HepG2 (cell line): ENCODE data around the gene ANKRD53. TPM values are rescaled to one million over a fixed set of nuclear protein-coding genes. Genes with fewer than 3 reads are reported as not detected.

Experiments used
- AHDC1 ChIP-seq: sonication (generic); formaldehyde crosslinking; IDR thresholded peaks from 2 replicates; pipeline ENCODE4 v1.5.1; 2020; ENCODE audit warnings: mild to moderate bottlenecking, missing genetic modification reagents, borderline replicate concordance
- DMAP1 ChIP-seq: IDR thresholded peaks from 2 replicates; pipeline ENCODE4 v1.6.1; 2016
- DRAP1 ChIP-seq: IDR thresholded peaks from 2 replicates; pipeline ENCODE4 v1.6.1; 2016; ENCODE audit warnings: missing genetic modification reagents, missing compliant biosample characterization
- GLMP ChIP-seq: sonication (generic); formaldehyde crosslinking; IDR thresholded peaks from 2 replicates; pipeline ENCODE4 v1.9.0; 2021; ENCODE audit warnings: missing genetic modification reagents, mild to moderate bottlenecking, borderline replicate concordance
- HCFC1 ChIP-seq: fragments of 150-350 bp; IDR thresholded peaks from 2 replicates; pipeline ENCODE4 v1.6.1; 2014; ENCODE audit warnings: low read depth, low read length
- MAF1 ChIP-seq: sonication (generic); formaldehyde crosslinking; IDR thresholded peaks from 2 replicates; pipeline ENCODE4 v1.5.0; 2020; ENCODE audit warnings: missing genetic modification reagents, borderline replicate concordance
- RBAK ChIP-seq: sonication (generic); formaldehyde crosslinking; IDR thresholded peaks from 2 replicates; pipeline ENCODE4 v1.5.1; 2020; ENCODE audit warnings: mild to moderate bottlenecking, missing genetic modification reagents
- RCOR2 ChIP-seq: IDR thresholded peaks from 2 replicates; pipeline ENCODE4 v1.6.1; 2016; ENCODE audit warnings: missing biosample characterization, missing genetic modification reagents
- SIX1 ChIP-seq: sonication (generic); formaldehyde crosslinking; IDR thresholded peaks from 2 replicates; pipeline ENCODE4 v1.4.0; 2020; ENCODE audit warnings: missing genetic modification reagents, borderline replicate concordance
- SMARCC2 ChIP-seq: fragments of 450-650 bp; IDR thresholded peaks from 2 replicates; pipeline ENCODE4 v1.6.1; 2017; ENCODE audit warnings: antibody characterized with exemption, mild to moderate bottlenecking
- ZBTB20 ChIP-seq: sonication (generic); formaldehyde crosslinking; IDR thresholded peaks from 2 replicates; pipeline ENCODE4 v1.8.1; 2023; ENCODE audit warnings: missing genetic modification reagents, low read depth, mild to moderate bottlenecking, borderline replicate concordance
- ZBTB43 ChIP-seq: sonication (generic); formaldehyde crosslinking; conservative IDR thresholded peaks from 2 replicates; pipeline ENCODE4 v1.4.0; 2020; ENCODE audit warnings: missing genetic modification reagents
- ZNF382 ChIP-seq: sonication (generic); formaldehyde crosslinking; IDR thresholded peaks from 2 replicates; pipeline ENCODE4 v1.5.0; 2020; ENCODE audit warnings: missing genetic modification reagents, mild to moderate bottlenecking, borderline replicate concordance
- ZNF558 ChIP-seq: sonication (generic); formaldehyde crosslinking; IDR thresholded peaks from 2 replicates; pipeline ENCODE4 v1.9.0; 2022; ENCODE audit warnings: mild to moderate bottlenecking, missing genetic modification reagents, borderline replicate concordance
- ZNF619 ChIP-seq: sonication (generic); formaldehyde crosslinking; IDR thresholded peaks from 2 replicates; pipeline ENCODE4 v1.4.0; 2020; ENCODE audit warnings: mild to moderate bottlenecking, missing genetic modification reagents
- ZNF781 ChIP-seq: sonication (generic); formaldehyde crosslinking; IDR thresholded peaks from 2 replicates; pipeline ENCODE4 v1.5.1; 2020; ENCODE audit warnings: borderline replicate concordance, mild to moderate bottlenecking, missing genetic modification reagents; ENCODE audit errors: not compliant biosample characterization
- ZSCAN25 ChIP-seq: sonication (generic); formaldehyde crosslinking; IDR thresholded peaks from 2 replicates; pipeline ENCODE4 v1.8.0; 2022; ENCODE audit warnings: mild to moderate bottlenecking, missing genetic modification reagents
- polyA plus RNA-seq, 8 experiments: library from polyadenylated mRNA; depleted of rRNA in 3 of 8; stranded (reverse) in 7 of 8; unstranded in 1 of 8; fragments of >200 nt; fragmentation: Illumina TruSeq in 4 of 8; extraction: Trizol in 4 of 8; gene quantifications; 2 replicates each; pipeline versions ENCODE4 v1.2.1 to v1.2.3, GENCODE V29; 2011 to 2016; ENCODE audit warnings: low read depth in 4 of 8, missing spikeins in 1 of 8, mixed read lengths in 1 of 8; ENCODE audit not compliant: insufficient read depth in 1 of 8
- total RNA-seq, 5 experiments: library from RNA; depleted of rRNA; stranded (reverse); fragments of >200 nt; fragmentation: Illumina TruSeq; extraction: Trizol; gene quantifications; 2 replicates each; pipeline ENCODE4 v1.2.3, GENCODE V29; 2016; ENCODE audit warnings: low read depth in 1 of 5
- TF ChIP-seq, protein P1 (sequence below): sonication (generic); formaldehyde crosslinking; IDR thresholded peaks from 2 replicates; pipeline ENCODE4 v1.5.1; 2020; ENCODE audit warnings: mild to moderate bottlenecking, missing genetic modification reagents

ANKRD53 gene
- total and polyA plus RNA-seq, 2 of the 13 experiments (the other 11 are each of a cell fraction or from before 2014, with no cell fraction given): 0.15 TPM; not detected in 1

DNA sequence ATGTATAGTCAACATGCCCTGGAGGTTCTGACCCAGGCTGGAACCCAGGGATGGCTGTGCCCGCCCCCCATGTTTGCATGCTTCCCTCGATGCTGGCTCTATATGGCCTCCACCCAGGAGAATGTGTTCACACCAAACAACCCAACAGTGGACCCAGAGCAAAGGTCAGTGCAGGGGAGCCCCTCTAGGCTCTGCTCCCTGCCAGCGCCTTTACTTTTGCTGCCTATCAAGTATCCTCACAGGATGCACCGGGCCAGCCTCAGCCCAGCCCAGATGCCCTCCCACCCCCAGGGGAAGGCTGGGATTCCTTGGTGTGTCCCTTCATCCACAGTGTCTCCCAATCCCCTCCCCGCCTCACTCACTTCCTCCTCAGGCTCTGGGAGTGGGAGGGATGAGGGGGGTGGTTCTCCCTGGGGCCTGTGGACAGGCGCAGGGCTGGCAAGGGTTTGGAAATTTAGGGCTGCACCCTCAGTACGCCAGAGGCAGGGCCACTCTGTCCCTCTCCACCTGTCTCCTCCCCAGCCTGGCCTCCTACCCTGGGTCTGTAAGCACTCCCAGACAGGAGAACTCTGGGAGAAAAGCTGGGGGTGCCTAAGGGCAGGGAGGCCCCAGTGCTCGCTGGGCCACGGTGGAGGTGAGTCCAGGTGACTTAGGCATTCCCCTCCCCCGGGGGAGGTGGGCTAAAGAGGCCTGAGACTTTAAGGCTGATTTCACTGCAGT lies 40.4 kb upstream of the ANKRD53 start (continued):
- no peak for TF ChIP-seq SIX1
- no peak for TF ChIP-seq ZNF781 (CRISPR knock-in tag)
- TF ChIP-seq ZNF619: no peak
- TF ChIP-seq GLMP (CRISPR knock-in tag): no peak
- no peak for TF ChIP-seq MAF1 (CRISPR knock-in tag)
- no peak for TF ChIP-seq DRAP1 (CRISPR knock-in tag)
- no peak for TF ChIP-seq RBAK (CRISPR knock-in tag)
- peak; percentile 55; the same call in 1 of the 2 replicates for TF ChIP-seq ZBTB20 (CRISPR knock-in tag)
- TF ChIP-seq DMAP1 (CRISPR knock-in tag): no peak
- TF ChIP-seq ZBTB43 (CRISPR knock-in tag): no peak
- TF ChIP-seq ZNF558: no peak
- no peak for TF ChIP-seq SMARCC2
- TF ChIP-seq ZNF382 (CRISPR knock-in tag): no peak
- no peak for TF ChIP-seq RCOR2 (CRISPR knock-in tag)
- TF ChIP-seq, protein P1, sequence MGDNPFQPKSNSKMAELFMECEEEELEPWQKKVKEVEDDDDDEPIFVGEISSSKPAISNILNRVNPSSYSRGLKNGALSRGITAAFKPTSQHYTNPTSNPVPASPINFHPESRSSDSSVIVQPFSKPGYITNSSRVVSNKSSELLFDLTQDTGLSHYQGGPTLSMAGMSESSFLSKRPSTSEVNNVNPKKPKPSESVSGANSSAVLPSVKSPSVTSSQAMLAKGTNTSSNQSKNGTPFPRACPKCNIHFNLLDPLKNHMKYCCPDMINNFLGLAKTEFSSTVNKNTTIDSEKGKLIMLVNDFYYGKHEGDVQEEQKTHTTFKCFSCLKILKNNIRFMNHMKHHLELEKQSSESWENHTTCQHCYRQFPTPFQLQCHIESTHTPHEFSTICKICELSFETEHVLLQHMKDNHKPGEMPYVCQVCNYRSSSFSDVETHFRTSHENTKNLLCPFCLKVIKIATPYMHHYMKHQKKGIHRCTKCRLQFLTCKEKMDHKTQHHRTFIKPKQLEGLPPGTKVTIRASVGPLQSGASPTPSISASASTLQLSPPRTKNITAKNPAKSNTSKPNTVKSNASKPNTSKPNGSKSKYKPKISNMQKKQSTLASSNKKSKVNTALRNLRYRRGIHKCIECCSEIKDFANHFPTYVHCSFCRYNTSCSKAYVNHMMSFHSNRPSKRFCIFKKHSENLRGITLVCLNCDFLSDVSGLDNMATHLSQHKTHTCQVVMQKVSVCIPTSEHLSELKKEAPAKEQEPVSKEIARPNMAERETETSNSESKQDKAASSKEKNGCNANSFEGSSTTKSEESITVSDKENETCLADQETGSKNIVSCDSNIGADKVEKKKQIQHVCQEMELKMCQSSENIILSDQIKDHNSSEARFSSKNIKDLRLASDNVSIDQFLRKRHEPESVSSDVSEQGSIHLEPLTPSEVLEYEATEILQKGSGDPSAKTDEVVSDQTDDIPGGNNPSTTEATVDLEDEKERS (CRISPR knock-in tag): no peak
- no peak for TF ChIP-seq AHDC1 (CRISPR knock-in tag)
- TF ChIP-seq ZSCAN25: peak; percentile 90
- no peak for TF ChIP-seq HCFC1
